DMS53 treated with DMSO at 0.1 percent for 48 hours (cell line): Measurements from ENCODE around the gene GC.
"Not testable (repeated sequence)": the region's sequence is repeated elsewhere in the genome, so short reads cannot be mapped to it uniquely, and the experiment has no call there.

ENCODE experiments used
- DNase-seq: peaks from one replicate; lab custom pipeline; 2025; ENCODE audit not compliant: unreplicated experiment; lab: John Stamatoyannopoulos, UW

GC gene

DNA sequence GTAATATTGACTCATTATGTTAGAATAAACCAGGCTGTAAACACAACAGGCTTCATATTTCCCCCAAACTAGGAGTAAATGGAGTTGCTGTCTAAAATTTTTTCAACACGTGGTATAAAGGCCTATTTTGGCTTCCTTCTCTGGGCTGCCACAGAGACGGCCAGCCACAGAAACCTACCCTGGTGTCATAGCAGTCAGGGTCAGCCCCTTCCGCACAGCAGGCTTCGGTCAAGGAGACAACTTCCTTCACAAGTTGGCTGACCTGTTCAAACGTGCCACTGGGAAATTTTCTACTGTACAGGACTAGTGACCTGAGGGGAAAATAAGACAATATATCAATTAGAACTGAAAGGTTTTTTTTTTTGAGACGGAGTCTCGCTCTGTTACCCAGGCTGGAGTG, 15.8 kb downstream of the GC start:
- DNase-seq: no peak

GRCh38 chr4:71765821-71766383, 18.0 kb downstream of the GC start:
- DNase-seq: no peak

DNA sequence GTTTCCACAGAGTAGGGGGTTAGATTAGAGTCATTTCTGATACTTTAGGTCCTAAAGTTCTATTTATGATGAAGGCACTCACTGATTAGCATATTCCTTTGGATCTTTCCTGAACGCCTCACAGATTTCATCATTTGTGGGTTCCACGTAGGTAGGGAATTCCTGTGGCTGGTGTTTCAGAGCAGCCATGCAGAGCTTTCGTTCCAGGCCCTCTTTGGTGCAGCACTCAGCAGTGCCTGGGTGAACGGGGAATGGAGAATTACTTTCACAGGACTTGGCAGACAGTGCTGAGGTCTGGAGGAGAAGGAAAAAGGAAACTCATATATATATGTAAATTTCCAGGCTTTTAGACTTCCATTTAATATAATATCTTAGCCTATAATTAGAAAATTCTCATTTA, 18.5 kb downstream of the GC start:
- DNase-seq: no peak

DNA sequence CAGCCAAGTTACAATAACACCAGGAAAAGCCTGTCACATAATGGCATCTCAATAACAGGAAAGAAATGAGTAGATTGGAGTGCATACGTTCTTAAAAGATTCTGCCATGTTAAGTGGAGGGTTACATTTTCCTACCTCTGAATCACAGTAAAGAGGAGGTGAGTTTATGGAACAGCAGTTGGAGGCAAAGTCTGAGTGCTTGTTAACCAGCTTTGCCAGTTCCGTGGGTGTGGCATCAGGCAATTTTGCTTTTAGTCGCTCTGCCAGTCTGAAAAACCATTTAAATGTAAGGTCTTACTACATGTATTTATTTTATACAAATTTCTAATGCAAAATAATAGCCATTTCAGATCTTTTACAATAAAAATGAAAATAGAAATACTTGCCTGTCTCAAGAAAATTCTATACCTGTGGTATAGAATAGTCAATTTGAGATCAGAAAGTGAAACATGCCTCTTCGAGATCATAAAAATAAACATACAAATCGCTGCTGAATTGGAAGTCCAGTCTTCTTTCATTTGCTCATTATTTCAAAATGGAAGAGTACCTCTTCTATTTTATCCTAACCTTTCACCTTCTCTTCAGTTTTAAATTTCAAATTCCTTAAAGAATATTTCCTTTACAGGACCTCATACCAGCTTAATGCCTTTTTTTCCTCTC, 31.4 kb downstream of the GC start:
- no peak for DNase-seq

- no peak for DNase-seq
These were observed 34.8 kb downstream of the GC start for GRCh38 chr4:71749008-71749594.

- DNase-seq: no peak
These were observed 37.5 kb downstream of the GC start for GRCh38 chr4:71746379-71746778.

- DNase-seq: not testable (repeated sequence)
These were observed 45.1 kb downstream of the GC start for GRCh38 chr4:71738782-71739181.

- DNase-seq: peak; percentile 9
These were observed 51.2 kb downstream of the GC start for GRCh38 chr4:71732706-71733105.

- DNase-seq: no peak
These were observed 51.8 kb downstream of the GC start for GRCh38 chr4:71732066-71732465.

DNA sequence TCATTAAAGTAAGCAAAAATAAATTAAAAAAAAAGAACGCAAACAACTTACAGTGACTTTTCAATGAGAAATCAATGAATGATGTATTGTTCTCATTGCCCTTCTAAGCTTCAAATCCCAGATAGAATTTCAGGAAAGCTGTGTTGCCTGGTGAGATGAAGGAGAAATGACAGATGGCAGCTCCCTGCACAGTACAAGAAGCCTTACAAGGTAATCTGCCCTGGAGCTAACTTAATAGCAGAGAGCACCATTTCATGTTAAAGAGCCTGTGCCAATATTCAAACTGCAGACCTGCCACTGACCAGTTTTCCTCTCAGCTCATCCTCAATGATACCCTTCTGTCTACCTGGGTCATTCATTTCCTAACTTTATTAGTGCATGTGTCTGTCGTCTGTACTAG, 54.0 kb downstream of the GC start:
- no peak for DNase-seq

- peak; percentile 34 for DNase-seq
These were observed 70.2 kb downstream of the GC start for GRCh38 chr4:71713611-71714203.

DNA sequence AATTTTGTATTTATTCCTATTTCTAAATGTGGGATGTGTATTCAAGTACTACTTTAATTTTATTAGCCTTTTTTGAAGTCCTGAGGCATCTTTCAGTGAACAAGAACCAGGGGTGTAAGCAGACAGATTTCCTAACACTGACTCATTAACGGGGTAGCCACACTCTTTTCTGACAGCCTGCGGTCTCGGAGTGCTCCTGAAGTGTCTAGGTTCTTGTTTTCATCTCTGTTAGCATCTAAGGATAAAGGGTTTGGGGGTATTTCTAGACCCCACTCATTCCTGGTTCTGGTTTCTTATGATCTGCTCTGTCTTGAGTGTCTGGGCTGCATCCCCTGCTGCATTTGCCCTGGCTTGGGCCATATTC, 71.9 kb downstream of the GC start:
- DNase-seq: no peak

- no peak for DNase-seq
These were observed 72.6 kb downstream of the GC start for GRCh38 chr4:71711044-71711984.

GRCh38 chr4:71709961-71710360, 73.9 kb downstream of the GC start:
- no peak for DNase-seq

GRCh38 chr4:71698141-71698540, 85.7 kb downstream of the GC start:
- no peak for DNase-seq

- DNase-seq: no peak
These were observed 86.8 kb downstream of the GC start for GRCh38 chr4:71697031-71697430.

DNA sequence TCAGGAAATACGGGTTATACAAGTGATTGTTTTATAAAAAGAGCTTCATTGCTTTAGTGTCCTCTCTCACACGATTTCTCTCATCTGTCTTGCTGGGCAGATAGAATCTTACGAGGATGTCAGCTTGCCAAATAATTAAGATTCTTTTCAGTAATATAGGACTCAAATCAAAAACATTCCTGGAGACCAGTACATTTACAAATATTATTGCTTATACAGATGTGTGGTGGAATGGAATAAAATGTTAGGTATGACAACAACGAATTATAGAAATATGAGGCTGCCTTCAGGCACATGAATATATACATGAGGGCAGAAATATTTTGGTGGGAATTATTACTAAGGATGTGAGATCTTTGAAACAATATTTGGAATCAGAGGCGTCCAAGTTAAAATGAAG, 88.9 kb downstream of the GC start:
- DNase-seq: no peak

- no peak for DNase-seq
These were observed 90.9 kb downstream of the GC start for GRCh38 chr4:71692963-71693362.

GRCh38 chr4:71692198-71692597, 91.7 kb downstream of the GC start:
- no peak for DNase-seq
